Measurements from ENCODE around the gene HGS. TPM values are rescaled to one million over a fixed set of nuclear protein-coding genes. Genes with fewer than 3 reads are reported as not detected.

The HGS gene
- total and polyA plus RNA-seq, 2 of the 13 experiments (the other 11 are each of a cell fraction or from before 2014, with no cell fraction given), result 73.3 to 78.1 TPM

GRCh38 chr17:81713556-81714411, 30.0 kb downstream of the HGS start (continued):
- TF ChIP-seq RBAK (CRISPR knock-in tag; IDR thresholded peaks at IDR 0.05) (no peak; the same call in 1 of the 2 replicates), ZBTB21 (CRISPR knock-in tag; IDR thresholded peaks at IDR 0.05) (no peak), ZSCAN30 (CRISPR knock-in tag; IDR thresholded peaks at IDR 0.05) (no peak), NKX3-1 (CRISPR knock-in tag; IDR thresholded peaks at IDR 0.05) (no peak; the same call in 1 of the 2 replicates), ZNF329 (CRISPR knock-in tag; IDR thresholded peaks at IDR 0.05; ENCODE audit: low read depth) (peak; percentile 39; the same call in 1 of the 2 replicates), ZNF562 (CRISPR knock-in tag; IDR thresholded peaks at IDR 0.05; ENCODE audit: borderline replicate concordance) (no peak), AHDC1 (CRISPR knock-in tag; IDR thresholded peaks at IDR 0.05; ENCODE audit: borderline replicate concordance) (peak; percentile 12; the same call in 1 of the 2 replicates), FOXO4 (CRISPR knock-in tag; conservative IDR thresholded peaks at IDR 0.05) (0 out of 2 replicates have a peak, but pooled peaks have one; percentile 71), ZNF337 (CRISPR knock-in tag; IDR thresholded peaks at IDR 0.05; ENCODE audit: borderline replicate concordance, low read depth) (no peak), ZGPAT (CRISPR knock-in tag; IDR thresholded peaks at IDR 0.05) (peak; percentile 91), ZNF780A (CRISPR knock-in tag; IDR thresholded peaks at IDR 0.05) (peak; percentile 92; the same call in 1 of the 2 replicates), ZC3H13 (CRISPR knock-in tag; IDR thresholded peaks at IDR 0.05) (peak; percentile 91), ZNF879 (CRISPR knock-in tag; IDR thresholded peaks at IDR 0.05) (no peak), MLX (CRISPR knock-in tag; IDR thresholded peaks at IDR 0.05) (peak; percentile 35; the same call in 1 of the 2 replicates), ATF5 (CRISPR knock-in tag; IDR thresholded peaks at IDR 0.05; ENCODE audit: low read depth) (0 out of 2 replicates have a peak, but pooled peaks have one; percentile 52), ZNF709 (CRISPR knock-in tag; IDR thresholded peaks at IDR 0.05) (peak; percentile 91), DNMT3B (CRISPR knock-in tag; conservative IDR thresholded peaks at IDR 0.05) (no peak), ZNF335 (CRISPR knock-in tag; IDR thresholded peaks at IDR 0.05) (peak; percentile 72; the same call in 1 of the 2 replicates)
